KMS-11 (cell line): Measurements from ENCODE around the gene ADARB1.

Experiments
- H2AFZ ChIP-seq: fragments of 200-600 bp; sonication (generic); 2 replicates; pipeline ENCODE4 v1.6.1; 2016; ENCODE audit warnings: antibody characterized with exemption, mixed run types, low read depth
- H3K27ac ChIP-seq: fragments of 200-600 bp; sonication (generic); 2 replicates; pipeline ENCODE4 v1.6.1; 2016; ENCODE audit warnings: mild to moderate bottlenecking, mixed run types
- H3K27me3 ChIP-seq: fragments of 200-600 bp; sonication (generic); 2 replicates; pipeline ENCODE4 v1.6.1; 2017; ENCODE audit warnings: mild to moderate bottlenecking, low read depth, mixed run types, moderate library complexity; ENCODE audit not compliant: insufficient read depth
- H3K36me3 ChIP-seq: fragments of 200-600 bp; sonication (generic); 2 replicates; pipeline ENCODE4 v1.6.1; 2017; ENCODE audit warnings: mild to moderate bottlenecking, mixed run types; ENCODE audit not compliant: insufficient read depth
- H3K4me1 ChIP-seq: fragments of 200-600 bp; sonication (generic); 2 replicates; pipeline ENCODE4 v1.6.1; 2016; ENCODE audit warnings: mild to moderate bottlenecking, low read depth, mixed run types; ENCODE audit not compliant: poor library complexity, severe bottlenecking
- H3K4me2 ChIP-seq: fragments of 200-600 bp; sonication (generic); 2 replicates; pipeline ENCODE4 v1.7.0; 2016; ENCODE audit warnings: mild to moderate bottlenecking, mixed run types
- H3K4me3 ChIP-seq: fragments of 200-600 bp; sonication (generic); IDR thresholded peaks from 2 replicates; pipeline ENCODE4 v1.6.1; 2017; ENCODE audit warnings: low read depth, low read length, mixed read lengths; ENCODE audit not compliant: insufficient read depth
- H3K79me2 ChIP-seq: fragments of 200-600 bp; sonication (generic); 2 replicates; pipeline ENCODE4 v1.6.1; 2016; ENCODE audit warnings: low read depth, mixed run types; ENCODE audit not compliant: insufficient read depth
- H3K9ac ChIP-seq: fragments of 200-600 bp; sonication (generic); 2 replicates; pipeline ENCODE4 v1.6.1; 2016; ENCODE audit warnings: mild to moderate bottlenecking, mixed run types
- H4K20me1 ChIP-seq: fragments of 200-600 bp; sonication (generic); 2 replicates; pipeline ENCODE4 v1.6.1; 2016; ENCODE audit warnings: mild to moderate bottlenecking, mixed run types; ENCODE audit not compliant: insufficient read depth
- TF ChIP-seq, protein P1 (sequence below): fragments of 200-600 bp; sonication (generic); conservative IDR thresholded peaks from 2 replicates; pipeline ENCODE4 v1.6.1; 2017; ENCODE audit warnings: low read depth, mild to moderate bottlenecking, antibody characterized with exemption, low read length, moderate library complexity, mixed read lengths

The ADARB1 gene

DNA sequence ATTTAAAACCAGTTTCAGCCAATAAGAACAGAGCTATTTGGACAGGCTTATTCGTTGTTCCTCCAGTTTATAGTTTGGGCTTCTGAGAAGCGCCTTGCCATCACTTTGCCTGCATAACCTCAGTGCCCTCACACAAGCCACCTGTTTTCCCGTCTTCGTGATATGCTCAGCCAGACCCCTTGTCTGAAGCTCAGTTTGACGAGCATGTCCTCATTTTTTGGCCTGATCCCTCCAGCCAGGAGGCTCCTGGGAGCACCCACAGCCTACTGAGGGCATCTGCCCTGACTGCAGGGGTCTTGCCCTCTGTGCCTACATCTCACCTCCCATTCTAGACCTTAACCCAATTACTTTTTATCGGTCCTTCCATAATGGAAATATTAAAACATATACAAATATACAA lies 95.3 kb downstream of the ADARB1 start:
- H2AFZ ChIP-seq = no peak overlapping the region

DNA sequence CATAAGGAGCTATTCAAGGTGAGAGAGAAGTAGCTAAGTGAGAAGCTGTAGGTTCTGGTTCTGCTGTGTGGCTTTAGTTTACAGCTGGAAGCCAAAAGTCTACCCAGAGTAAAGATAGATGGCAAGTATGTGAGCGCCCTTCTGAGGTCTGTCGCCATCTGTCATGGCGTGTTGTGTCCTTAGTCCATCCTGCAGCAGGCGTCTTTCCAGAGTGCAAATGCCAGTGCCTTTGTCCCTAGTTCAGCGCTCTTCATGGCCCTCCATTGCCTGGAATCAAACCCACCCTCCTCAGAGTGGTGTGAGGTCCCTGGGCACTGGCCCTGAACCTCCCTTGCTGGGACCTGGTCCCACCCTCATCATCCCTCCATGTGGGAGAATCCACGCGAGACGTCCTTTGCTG lies 96.6 kb downstream of the ADARB1 start:
- Histone ChIP-seq H3K27ac (no peak overlapping the region), H3K36me3 (no peaks in the 10 kb centered on the region), H3K27me3 (no peaks in the 10 kb centered on the region), H3K79me2 (no peaks in the 10 kb centered on the region), H4K20me1 (no peaks in the 10 kb centered on the region), H2AFZ (no peak overlapping the region), H3K9ac (no peak overlapping the region), H3K4me1 (no peaks in the 10 kb centered on the region), H3K4me2 (no peak overlapping the region), H3K4me3 (no peak overlapping the region)
- TF ChIP-seq, protein P1, sequence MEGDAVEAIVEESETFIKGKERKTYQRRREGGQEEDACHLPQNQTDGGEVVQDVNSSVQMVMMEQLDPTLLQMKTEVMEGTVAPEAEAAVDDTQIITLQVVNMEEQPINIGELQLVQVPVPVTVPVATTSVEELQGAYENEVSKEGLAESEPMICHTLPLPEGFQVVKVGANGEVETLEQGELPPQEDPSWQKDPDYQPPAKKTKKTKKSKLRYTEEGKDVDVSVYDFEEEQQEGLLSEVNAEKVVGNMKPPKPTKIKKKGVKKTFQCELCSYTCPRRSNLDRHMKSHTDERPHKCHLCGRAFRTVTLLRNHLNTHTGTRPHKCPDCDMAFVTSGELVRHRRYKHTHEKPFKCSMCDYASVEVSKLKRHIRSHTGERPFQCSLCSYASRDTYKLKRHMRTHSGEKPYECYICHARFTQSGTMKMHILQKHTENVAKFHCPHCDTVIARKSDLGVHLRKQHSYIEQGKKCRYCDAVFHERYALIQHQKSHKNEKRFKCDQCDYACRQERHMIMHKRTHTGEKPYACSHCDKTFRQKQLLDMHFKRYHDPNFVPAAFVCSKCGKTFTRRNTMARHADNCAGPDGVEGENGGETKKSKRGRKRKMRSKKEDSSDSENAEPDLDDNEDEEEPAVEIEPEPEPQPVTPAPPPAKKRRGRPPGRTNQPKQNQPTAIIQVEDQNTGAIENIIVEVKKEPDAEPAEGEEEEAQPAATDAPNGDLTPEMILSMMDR = no peak

More for the DNA sequence above, 95.3 kb downstream of the ADARB1 start:
- Histone ChIP-seq H3K9ac (no peak overlapping the region), H3K4me3 (no peak overlapping the region), H3K27me3 (no peaks in the 10 kb centered on the region), H3K79me2 (no peaks in the 10 kb centered on the region), H3K4me2 (no peak overlapping the region), H3K36me3 (no peaks in the 10 kb centered on the region), H3K27ac (no peak overlapping the region), H3K4me1 (no peaks in the 10 kb centered on the region), H4K20me1 (no peaks in the 10 kb centered on the region)
- TF ChIP-seq, protein P1 = no peak

DNA sequence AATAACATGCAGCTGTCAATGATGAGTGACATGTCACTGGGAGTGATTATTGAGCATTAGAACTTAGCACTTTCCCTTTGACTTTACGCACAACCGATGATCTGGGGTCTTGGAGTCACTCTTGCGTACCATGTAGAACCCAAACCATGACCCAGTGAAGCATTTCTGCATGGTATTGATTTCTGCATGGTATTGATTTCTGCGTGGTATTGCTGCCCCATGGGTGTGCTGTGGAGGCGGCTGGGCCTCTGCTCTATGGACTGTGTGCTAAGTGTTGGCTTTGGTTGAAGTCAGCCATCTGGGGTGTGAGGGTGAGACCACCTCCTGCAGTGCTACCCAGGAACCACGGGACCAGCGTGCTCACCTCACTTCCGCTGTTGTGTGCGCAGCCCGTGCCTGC lies 98.0 kb downstream of the ADARB1 start:
- Histone ChIP-seq H3K4me3 (no peak overlapping the region), H4K20me1 (no peaks in the 10 kb centered on the region), H3K27ac (no peak overlapping the region), H3K4me2 (no peak overlapping the region), H2AFZ (no peak overlapping the region), H3K79me2 (no peaks in the 10 kb centered on the region), H3K4me1 (no peaks in the 10 kb centered on the region), H3K36me3 (no peaks in the 10 kb centered on the region), H3K9ac (no peak overlapping the region), H3K27me3 (no peaks in the 10 kb centered on the region)
- TF ChIP-seq, protein P1 = no peak

DNA sequence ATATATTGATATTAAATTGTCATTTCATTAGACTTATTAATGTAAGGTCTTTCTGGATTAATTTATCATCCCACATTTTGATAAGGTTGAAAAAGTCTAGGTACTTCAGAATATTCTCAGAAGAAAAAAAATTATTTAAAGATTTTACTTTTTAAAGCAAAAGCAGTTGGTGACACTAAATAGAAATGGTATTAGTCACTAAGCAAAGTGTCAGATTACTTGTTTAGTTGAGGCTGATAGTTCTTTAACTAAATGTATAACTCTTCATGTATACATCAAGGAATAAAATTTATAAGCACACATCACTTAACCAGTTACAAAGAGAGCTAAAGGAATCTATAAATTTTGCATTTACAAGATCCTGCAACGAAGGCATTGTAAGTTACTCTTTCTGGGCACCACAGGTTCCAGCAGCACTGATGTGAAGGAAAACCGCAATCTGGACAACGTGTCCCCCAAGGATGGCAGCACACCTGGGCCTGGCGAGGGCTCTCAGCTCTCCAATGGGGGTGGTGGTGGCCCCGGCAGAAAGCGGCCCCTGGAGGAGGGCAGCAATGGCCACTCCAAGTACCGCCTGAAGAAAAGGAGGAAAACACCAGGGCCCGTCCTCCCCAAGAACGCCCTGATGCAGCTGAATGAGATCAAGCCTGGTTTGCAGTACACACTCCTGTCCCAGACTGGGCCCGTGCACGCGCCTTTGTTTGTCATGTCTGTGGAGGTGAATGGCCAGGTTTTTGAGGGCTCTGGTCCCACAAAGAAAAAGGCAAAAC lies 101.1 kb downstream of the ADARB1 start:
- Histone ChIP-seq H4K20me1 (no peaks in the 10 kb centered on the region), H3K9ac (no peak overlapping the region; the same call in 1 of the 2 replicates), H2AFZ (no peak overlapping the region), H3K4me3 (no peak overlapping the region), H3K4me1 (no peaks in the 10 kb centered on the region), H3K27me3 (no peaks in the 10 kb centered on the region), H3K36me3 (no peaks in the 10 kb centered on the region), H3K4me2 (no peak overlapping the region), H3K27ac (no peak overlapping the region), H3K79me2 (no peaks in the 10 kb centered on the region)
- TF ChIP-seq, protein P1 = no peak
